Measurements from ENCODE around the gene TRIM16. TPM values are rescaled to one million over a fixed set of nuclear protein-coding genes. Genes with fewer than 3 reads are reported as not detected.
"Not testable (repeated sequence)": the region's sequence is repeated elsewhere in the genome, so short reads cannot be mapped to it uniquely, and the experiment has no call there.

TRIM16 gene
- total and polyA plus RNA-seq, 2 experiments from 2014 or later: 6.4 to 47.6 TPM

- H4K20me1 ChIP-seq (replicated peaks; ENCODE audit: insufficient read depth); H3K4me1 ChIP-seq (ENCODE audit: insufficient read depth); H3K9me3 Mint-ChIP-seq; H3K27me3 ChIP-seq (ENCODE audit: insufficient read depth); H3K4me2 ChIP-seq; H3K79me2 ChIP-seq (replicated peaks; ENCODE audit: insufficient read depth); H3K27ac Mint-ChIP-seq; H3K9me2 ChIP-seq (ENCODE audit: insufficient read depth); H3K27me3 Mint-ChIP-seq (ENCODE audit: insufficient read depth, low read depth, poor library complexity); H3K36me3 ChIP-seq (ENCODE audit: insufficient read depth); H3K4me1 Mint-ChIP-seq; ATAC-seq; H3K4me3 Mint-ChIP-seq; H3K27ac ChIP-seq (ENCODE audit: low read depth); DNase-seq (ENCODE audit: low spot score); H2AFZ ChIP-seq; H3F3A ChIP-seq (replicated peaks; ENCODE audit: low read depth); H3K4me3 ChIP-seq: not testable (repeated sequence)
- H3K36me3 Mint-ChIP-seq (ENCODE audit: low read depth): peaks cover 27% of the 10 kb centered on the region
These were observed 54.1 kb downstream of the TRIM16 start for GRCh38 chr17:15629991-15630390.

- not testable (repeated sequence) for H3K79me2 ChIP-seq (replicated peaks; ENCODE audit: insufficient read depth); DNase-seq (ENCODE audit: low spot score); H3K9me3 Mint-ChIP-seq; H3K4me1 ChIP-seq (ENCODE audit: insufficient read depth); H4K20me1 ChIP-seq (replicated peaks; ENCODE audit: insufficient read depth); H3K4me1 Mint-ChIP-seq; H3K4me2 ChIP-seq; H3K27me3 Mint-ChIP-seq (ENCODE audit: insufficient read depth, low read depth, poor library complexity); H3K27ac Mint-ChIP-seq; H3K27me3 ChIP-seq (ENCODE audit: insufficient read depth); H3K9me2 ChIP-seq (ENCODE audit: insufficient read depth); H3K27ac ChIP-seq (ENCODE audit: low read depth); ATAC-seq; H3K36me3 Mint-ChIP-seq (ENCODE audit: low read depth); H3K36me3 ChIP-seq (ENCODE audit: insufficient read depth); H3K4me3 ChIP-seq; H2AFZ ChIP-seq; H3K4me3 Mint-ChIP-seq; H3F3A ChIP-seq (replicated peaks; ENCODE audit: low read depth)
These were observed 60.4 kb downstream of the TRIM16 start for GRCh38 chr17:15623661-15624209.

- H3K36me3 ChIP-seq (ENCODE audit: insufficient read depth); H3K27me3 ChIP-seq (ENCODE audit: insufficient read depth); H3K9me2 ChIP-seq (ENCODE audit: insufficient read depth); ATAC-seq; H3K36me3 Mint-ChIP-seq (ENCODE audit: low read depth); H3F3A ChIP-seq (replicated peaks; ENCODE audit: low read depth); H3K4me3 Mint-ChIP-seq; H3K27ac ChIP-seq (ENCODE audit: low read depth); H4K20me1 ChIP-seq (replicated peaks; ENCODE audit: insufficient read depth); H3K4me2 ChIP-seq; H3K27ac Mint-ChIP-seq; DNase-seq (ENCODE audit: low spot score); H3K27me3 Mint-ChIP-seq (ENCODE audit: insufficient read depth, low read depth, poor library complexity); H3K4me1 ChIP-seq (ENCODE audit: insufficient read depth); H3K4me3 ChIP-seq; H3K79me2 ChIP-seq (replicated peaks; ENCODE audit: insufficient read depth); H2AFZ ChIP-seq; H3K9me3 Mint-ChIP-seq; H3K4me1 Mint-ChIP-seq: not testable (repeated sequence)
These were observed 60.9 kb downstream of the TRIM16 start for GRCh38 chr17:15623255-15623654.

- H3K27me3 Mint-ChIP-seq (ENCODE audit: insufficient read depth, low read depth, poor library complexity); H3K4me1 ChIP-seq (ENCODE audit: insufficient read depth); H3K36me3 Mint-ChIP-seq (ENCODE audit: low read depth); H3K27me3 ChIP-seq (ENCODE audit: insufficient read depth); H3K9me3 Mint-ChIP-seq; H3K4me3 Mint-ChIP-seq; H3F3A ChIP-seq (replicated peaks; ENCODE audit: low read depth); H4K20me1 ChIP-seq (replicated peaks; ENCODE audit: insufficient read depth); H3K79me2 ChIP-seq (replicated peaks; ENCODE audit: insufficient read depth); H3K27ac Mint-ChIP-seq; H2AFZ ChIP-seq; H3K9me2 ChIP-seq (ENCODE audit: insufficient read depth); ATAC-seq; H3K27ac ChIP-seq (ENCODE audit: low read depth); H3K4me1 Mint-ChIP-seq; H3K4me3 ChIP-seq; DNase-seq (ENCODE audit: low spot score); H3K4me2 ChIP-seq; H3K36me3 ChIP-seq (ENCODE audit: insufficient read depth): not testable (repeated sequence)
These were observed 62.0 kb downstream of the TRIM16 start for GRCh38 chr17:15622124-15622523.

GRCh38 chr17:15619331-15620058, 64.6 kb downstream of the TRIM16 start, which contains the start of gene FBXW10B:
FBXW10B (minus strand) TSS chr17:15619704; CDS start chr17:15619512, 192 bp downstream.
- H3K4me1 ChIP-seq (ENCODE audit: insufficient read depth); H3K27me3 Mint-ChIP-seq (ENCODE audit: insufficient read depth, low read depth, poor library complexity); H3K9me3 Mint-ChIP-seq; H3K4me1 Mint-ChIP-seq; H3K27ac ChIP-seq (ENCODE audit: low read depth); H4K20me1 ChIP-seq (replicated peaks; ENCODE audit: insufficient read depth); H2AFZ ChIP-seq; H3K27ac Mint-ChIP-seq; H3K9me2 ChIP-seq (ENCODE audit: insufficient read depth); H3K4me3 ChIP-seq; H3K79me2 ChIP-seq (replicated peaks; ENCODE audit: insufficient read depth); H3K4me2 ChIP-seq; H3K36me3 Mint-ChIP-seq (ENCODE audit: low read depth); H3K4me3 Mint-ChIP-seq; H3K36me3 ChIP-seq (ENCODE audit: insufficient read depth); H3F3A ChIP-seq (replicated peaks; ENCODE audit: low read depth); H3K27me3 ChIP-seq (ENCODE audit: insufficient read depth); DNase-seq (ENCODE audit: low spot score): not testable (repeated sequence)
- ATAC-seq: peak; percentile 79

- not testable (repeated sequence) for H3K36me3 Mint-ChIP-seq (ENCODE audit: low read depth); H3K27me3 Mint-ChIP-seq (ENCODE audit: insufficient read depth, low read depth, poor library complexity); H4K20me1 ChIP-seq (replicated peaks; ENCODE audit: insufficient read depth); H3K4me1 ChIP-seq (ENCODE audit: insufficient read depth); H2AFZ ChIP-seq; H3K27ac Mint-ChIP-seq; H3K79me2 ChIP-seq (replicated peaks; ENCODE audit: insufficient read depth); H3F3A ChIP-seq (replicated peaks; ENCODE audit: low read depth); H3K4me1 Mint-ChIP-seq; H3K4me2 ChIP-seq; ATAC-seq; H3K36me3 ChIP-seq (ENCODE audit: insufficient read depth); H3K4me3 Mint-ChIP-seq; H3K9me2 ChIP-seq (ENCODE audit: insufficient read depth); H3K27me3 ChIP-seq (ENCODE audit: insufficient read depth); DNase-seq (ENCODE audit: low spot score); H3K27ac ChIP-seq (ENCODE audit: low read depth); H3K4me3 ChIP-seq; H3K9me3 Mint-ChIP-seq
These were observed 67.3 kb downstream of the TRIM16 start for GRCh38 chr17:15616828-15617227.

All from GM23338 (cell line).